ENCODE results near the gene TSKU. TPM values are rescaled to one million over a fixed set of nuclear protein-coding genes. Genes with fewer than 3 reads are reported as not detected.

Gene TSKU
- polyA plus RNA-seq, 1 of the 3 experiments (the other 2 are of a cell fraction): 20.7 TPM

DNA sequence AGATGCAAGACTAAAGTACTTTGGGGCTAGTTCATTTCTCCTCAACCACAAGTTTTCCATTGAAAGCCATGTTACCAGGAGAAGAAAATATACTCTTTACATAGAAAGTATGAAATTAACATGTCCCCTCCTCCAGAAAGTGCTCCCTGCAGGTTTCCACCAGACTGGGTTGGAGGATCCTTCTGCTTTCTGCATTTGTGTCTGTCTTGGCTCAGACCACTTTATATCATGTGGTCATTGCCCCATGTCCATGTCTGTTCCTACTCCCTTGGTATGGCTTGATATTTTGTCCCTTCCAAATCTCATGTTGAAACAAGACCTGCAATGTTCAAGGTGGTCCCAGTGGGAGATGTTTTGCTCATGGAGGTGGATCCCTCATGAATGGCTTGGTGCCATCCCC lies 49.2 kb downstream of the TSKU start:
- Histone ChIP-seq H3K4me1 (ENCODE audit: control insufficient read depth in 1 of 2, insufficient read depth in 2 of 2, low read depth in 1 of 2, low read length in 1 of 2) (peaks cover 6 to 18% of the 10 kb centered on the region in 2 experiments; a peak in 2 of 4 replicates), H3K27ac (ENCODE audit: low read depth in 2 of 2, low read length in 1 of 2) (no peak overlapping the region), H2AFZ (ENCODE audit: low read depth) (no peak overlapping the region), H4K20me1 (ENCODE audit: insufficient read depth) (no peaks in the 10 kb centered on the region), H3K79me2 (ENCODE audit: insufficient read depth) (no peaks in the 10 kb centered on the region), H3K4me3 (ENCODE audit: low read depth in 2 of 2, low read length in 1 of 2) (no peak overlapping the region), H3F3A (replicated peaks; ENCODE audit: insufficient read depth) (no peaks in the 10 kb centered on the region), H3K9me2 (no peaks in the 10 kb centered on the region), H3K4me2 (no peak overlapping the region), H3K9me3 (no peaks in the 10 kb centered on the region), H3K9ac (no peak overlapping the region), H3K27me3 (ENCODE audit: insufficient read depth) (peaks cover 20% of the 10 kb centered on the region; the same call in 1 of the 2 replicates), H3K36me3 (replicated peaks in 1 of 2; ENCODE audit: control insufficient read depth in 1 of 2, insufficient read depth in 2 of 2, low read length in 1 of 2) (no peaks in the 10 kb centered on the region)
- ChIA-PET CTCF (no interaction called here), POLR2A (no interaction called here)
- TF ChIP-seq, protein P1, sequence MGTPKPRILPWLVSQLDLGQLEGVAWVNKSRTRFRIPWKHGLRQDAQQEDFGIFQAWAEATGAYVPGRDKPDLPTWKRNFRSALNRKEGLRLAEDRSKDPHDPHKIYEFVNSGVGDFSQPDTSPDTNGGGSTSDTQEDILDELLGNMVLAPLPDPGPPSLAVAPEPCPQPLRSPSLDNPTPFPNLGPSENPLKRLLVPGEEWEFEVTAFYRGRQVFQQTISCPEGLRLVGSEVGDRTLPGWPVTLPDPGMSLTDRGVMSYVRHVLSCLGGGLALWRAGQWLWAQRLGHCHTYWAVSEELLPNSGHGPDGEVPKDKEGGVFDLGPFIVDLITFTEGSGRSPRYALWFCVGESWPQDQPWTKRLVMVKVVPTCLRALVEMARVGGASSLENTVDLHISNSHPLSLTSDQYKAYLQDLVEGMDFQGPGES (IDR thresholded peaks at IDR 0.05; ENCODE audit: low read depth, low read length): no peak
- TF ChIP-seq EP300 (IDR thresholded peaks at IDR 0.05; ENCODE audit: borderline replicate concordance in 1 of 2, low read depth in 1 of 2, low read length in 1 of 2) (no peak), SMC3 (IDR thresholded peaks at IDR 0.05; ENCODE audit: low read depth, low read length) (no peak), FOSL2 (IDR thresholded peaks at IDR 0.05; ENCODE audit: borderline replicate concordance, low read depth) (no peak), YY1 (IDR thresholded peaks at IDR 0.05; ENCODE audit: low read depth) (no peak), MXI1 (IDR thresholded peaks at IDR 0.05; ENCODE audit: low read depth, low read length) (no peak), TEAD4 (IDR thresholded peaks at IDR 0.05; ENCODE audit: borderline replicate concordance, insufficient read depth) (no peak), FOXM1 (IDR thresholded peaks at IDR 0.05; ENCODE audit: low read depth) (no peak), EZH2phosphoT487 (IDR thresholded peaks at IDR 0.05; ENCODE audit: borderline replicate concordance, low read depth) (no peak), JUND (IDR thresholded peaks at IDR 0.05) (no peak), CHD2 (IDR thresholded peaks at IDR 0.05; ENCODE audit: low read length, partially characterized antibody) (no peak), CTCF (IDR thresholded peaks at IDR 0.05) (no peak)
- TF ChIP-seq, protein P2, sequence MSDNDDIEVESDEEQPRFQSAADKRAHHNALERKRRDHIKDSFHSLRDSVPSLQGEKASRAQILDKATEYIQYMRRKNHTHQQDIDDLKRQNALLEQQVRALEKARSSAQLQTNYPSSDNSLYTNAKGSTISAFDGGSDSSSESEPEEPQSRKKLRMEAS (IDR thresholded peaks at IDR 0.05; ENCODE audit: low read depth): no peak
- TF ChIP-seq, protein P3, sequence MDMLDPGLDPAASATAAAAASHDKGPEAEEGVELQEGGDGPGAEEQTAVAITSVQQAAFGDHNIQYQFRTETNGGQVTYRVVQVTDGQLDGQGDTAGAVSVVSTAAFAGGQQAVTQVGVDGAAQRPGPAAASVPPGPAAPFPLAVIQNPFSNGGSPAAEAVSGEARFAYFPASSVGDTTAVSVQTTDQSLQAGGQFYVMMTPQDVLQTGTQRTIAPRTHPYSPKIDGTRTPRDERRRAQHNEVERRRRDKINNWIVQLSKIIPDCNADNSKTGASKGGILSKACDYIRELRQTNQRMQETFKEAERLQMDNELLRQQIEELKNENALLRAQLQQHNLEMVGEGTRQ (IDR thresholded peaks at IDR 0.05; ENCODE audit: borderline replicate concordance, low read depth, low read length): no peak
- DNase-seq: no peak

Measured in SK-N-SH (cell line).